K562 (cell line): ENCODE measurements around the gene IRF2BP2. TPM values are rescaled to one million over a fixed set of nuclear protein-coding genes. Genes with fewer than 3 reads are reported as not detected.

Experiments used
- CSDE1 ChIP-seq, 2 experiments: fragments of 450-650 bp; IDR thresholded peaks; 2 replicates each; pipeline ENCODE4 v1.6.1; 2016; ENCODE audit warnings: mild to moderate bottlenecking in 1 of 2
- polyA plus RNA-seq, 8 experiments: library from polyadenylated mRNA; depleted of rRNA in 4 of 8; stranded (reverse) in 5 of 8; unstranded in 3 of 8; fragments of >200 nt; fragmentation: Nextera tagmentation in 2 of 8; fragmentation: Illumina TruSeq in 1 of 8; extraction: Ambion mirVana in 2 of 8; extraction: Trizol in 1 of 8; gene quantifications; 2 replicates each; pipeline versions ENCODE4 v1.2.1 to v1.2.3, GENCODE V29; 2011 to 2014; ENCODE audit warnings: inconsistent platforms in 1 of 8, missing spikeins in 1 of 8
- total RNA-seq, 7 experiments: library from RNA; depleted of rRNA in 6 of 7; stranded (reverse); fragments of >200 nt in 6 of 7; fragmentation: Illumina TruSeq in 2 of 7; extraction: Trizol in 2 of 7; gene quantifications; 2 replicates each; pipeline versions ENCODE4 v1.2.1 to v1.2.3, GENCODE V29; 2011 to 2021; ENCODE audit warnings: low replicate concordance in 1 of 7
- TF ChIP-seq, protein P1 (sequence below): fragments of 450-650 bp; IDR thresholded peaks from 2 replicates; pipeline ENCODE4 v1.6.1; 2016; ENCODE audit warnings: low read depth
- TF ChIP-seq, protein P2 (sequence below): fragments of 450-650 bp; IDR thresholded peaks from 2 replicates; pipeline ENCODE4 v1.6.1; 2016; ENCODE audit warnings: borderline replicate concordance
- TF ChIP-seq, protein P3 (sequence below): fragments of 250-450 bp; sonication (Bioruptor Pico); IDR thresholded peaks from 2 replicates; pipeline ENCODE4 v1.4.0; 2020; ENCODE audit warnings: mild to moderate bottlenecking, moderate library complexity

The IRF2BP2 gene
- total and polyA plus RNA-seq, 9 of the 15 experiments (the other 6 are each of a cell fraction or from before 2014, with no cell fraction given), result 7.7 to 68.6 (median 22.1) TPM

DNA sequence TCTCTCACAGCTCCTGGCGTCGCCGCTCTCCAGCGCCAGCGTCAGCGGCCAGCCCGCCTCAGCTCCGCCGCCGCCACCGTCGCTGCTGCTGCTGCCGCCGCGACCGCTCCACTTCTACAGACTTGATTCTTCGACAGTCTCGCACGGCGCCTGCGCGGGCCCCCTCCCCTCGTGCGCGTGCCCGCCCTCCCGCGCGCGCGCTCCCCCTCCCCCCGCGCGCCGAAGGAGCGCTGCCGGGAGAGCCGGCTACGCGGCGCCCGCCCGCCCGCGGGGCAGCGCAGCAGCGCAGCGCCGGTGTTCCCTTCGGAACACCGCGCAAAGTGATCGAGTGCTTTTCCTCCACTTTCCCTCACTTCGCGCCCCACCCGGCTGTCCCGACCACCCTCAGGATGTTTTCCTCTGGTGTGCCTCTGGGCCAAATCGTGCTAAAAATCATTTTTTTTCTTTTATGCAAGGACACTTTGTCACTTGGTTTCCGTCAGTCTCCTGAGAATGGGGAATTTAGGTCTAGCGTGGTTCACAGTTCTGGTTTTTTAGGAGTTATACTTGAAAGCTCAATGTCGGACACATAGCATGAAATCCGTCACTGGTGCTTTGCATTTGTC is at the start of gene IRF2BP2 (continued):
- TF ChIP-seq, protein P1, sequence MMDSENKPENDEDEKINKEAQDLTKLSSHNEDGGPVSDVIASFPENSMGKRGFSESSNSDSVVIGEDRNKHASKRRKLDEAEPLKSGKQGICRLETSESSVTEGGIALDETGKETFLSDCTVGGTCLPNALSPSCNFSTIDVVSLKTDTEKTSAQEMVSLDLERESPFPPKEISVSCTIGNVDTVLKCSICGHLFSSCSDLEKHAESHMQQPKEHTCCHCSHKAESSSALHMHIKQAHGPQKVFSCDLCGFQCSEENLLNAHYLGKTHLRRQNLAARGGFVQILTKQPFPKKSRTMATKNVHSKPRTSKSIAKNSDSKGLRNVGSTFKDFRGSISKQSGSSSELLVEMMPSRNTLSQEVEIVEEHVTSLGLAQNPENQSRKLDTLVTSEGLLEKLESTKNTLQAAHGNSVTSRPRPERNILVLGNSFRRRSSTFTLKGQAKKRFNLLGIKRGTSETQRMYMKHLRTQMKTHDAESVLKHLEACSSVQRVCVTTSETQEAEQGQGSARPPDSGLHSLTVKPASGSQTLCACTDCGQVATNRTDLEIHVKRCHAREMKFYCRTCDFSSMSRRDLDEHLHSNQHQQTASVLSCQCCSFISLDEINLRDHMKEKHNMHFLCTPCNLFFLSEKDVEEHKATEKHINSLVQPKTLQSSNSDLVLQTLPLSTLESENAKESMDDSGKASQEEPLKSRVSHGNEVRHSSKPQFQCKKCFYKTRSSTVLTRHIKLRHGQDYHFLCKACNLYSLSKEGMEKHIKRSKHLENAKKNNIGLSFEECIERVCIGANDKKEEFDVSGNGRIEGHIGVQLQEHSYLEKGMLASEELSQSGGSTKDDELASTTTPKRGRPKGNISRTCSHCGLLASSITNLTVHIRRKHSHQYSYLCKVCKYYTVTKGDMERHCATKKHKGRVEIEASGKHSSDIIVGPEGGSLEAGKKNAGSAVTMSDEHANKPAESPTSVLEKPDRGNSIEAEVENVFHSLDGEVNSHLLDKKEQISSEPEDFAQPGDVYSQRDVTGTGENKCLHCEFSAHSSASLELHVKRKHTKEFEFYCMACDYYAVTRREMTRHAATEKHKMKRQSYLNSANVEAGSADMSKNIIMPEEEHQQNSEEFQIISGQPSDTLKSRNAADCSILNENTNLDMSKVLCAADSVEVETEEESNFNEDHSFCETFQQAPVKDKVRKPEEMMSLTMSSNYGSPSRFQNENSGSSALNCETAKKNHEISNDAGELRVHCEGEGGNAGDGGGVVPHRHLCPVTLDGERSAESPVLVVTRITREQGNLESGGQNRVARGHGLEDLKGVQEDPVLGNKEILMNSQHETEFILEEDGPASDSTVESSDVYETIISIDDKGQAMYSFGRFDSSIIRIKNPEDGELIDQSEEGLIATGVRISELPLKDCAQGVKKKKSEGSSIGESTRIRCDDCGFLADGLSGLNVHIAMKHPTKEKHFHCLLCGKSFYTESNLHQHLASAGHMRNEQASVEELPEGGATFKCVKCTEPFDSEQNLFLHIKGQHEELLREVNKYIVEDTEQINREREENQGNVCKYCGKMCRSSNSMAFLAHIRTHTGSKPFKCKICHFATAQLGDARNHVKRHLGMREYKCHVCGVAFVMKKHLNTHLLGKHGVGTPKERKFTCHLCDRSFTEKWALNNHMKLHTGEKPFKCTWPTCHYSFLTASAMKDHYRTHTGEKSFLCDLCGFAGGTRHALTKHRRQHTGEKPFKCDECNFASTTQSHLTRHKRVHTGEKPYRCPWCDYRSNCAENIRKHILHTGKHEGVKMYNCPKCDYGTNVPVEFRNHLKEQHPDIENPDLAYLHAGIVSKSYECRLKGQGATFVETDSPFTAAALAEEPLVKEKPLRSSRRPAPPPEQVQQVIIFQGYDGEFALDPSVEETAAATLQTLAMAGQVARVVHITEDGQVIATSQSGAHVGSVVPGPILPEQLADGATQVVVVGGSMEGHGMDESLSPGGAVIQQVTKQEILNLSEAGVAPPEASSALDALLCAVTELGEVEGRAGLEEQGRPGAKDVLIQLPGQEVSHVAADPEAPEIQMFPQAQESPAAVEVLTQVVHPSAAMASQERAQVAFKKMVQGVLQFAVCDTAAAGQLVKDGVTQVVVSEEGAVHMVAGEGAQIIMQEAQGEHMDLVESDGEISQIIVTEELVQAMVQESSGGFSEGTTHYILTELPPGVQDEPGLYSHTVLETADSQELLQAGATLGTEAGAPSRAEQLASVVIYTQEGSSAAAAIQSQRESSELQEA, result no peak
- TF ChIP-seq, protein P2, sequence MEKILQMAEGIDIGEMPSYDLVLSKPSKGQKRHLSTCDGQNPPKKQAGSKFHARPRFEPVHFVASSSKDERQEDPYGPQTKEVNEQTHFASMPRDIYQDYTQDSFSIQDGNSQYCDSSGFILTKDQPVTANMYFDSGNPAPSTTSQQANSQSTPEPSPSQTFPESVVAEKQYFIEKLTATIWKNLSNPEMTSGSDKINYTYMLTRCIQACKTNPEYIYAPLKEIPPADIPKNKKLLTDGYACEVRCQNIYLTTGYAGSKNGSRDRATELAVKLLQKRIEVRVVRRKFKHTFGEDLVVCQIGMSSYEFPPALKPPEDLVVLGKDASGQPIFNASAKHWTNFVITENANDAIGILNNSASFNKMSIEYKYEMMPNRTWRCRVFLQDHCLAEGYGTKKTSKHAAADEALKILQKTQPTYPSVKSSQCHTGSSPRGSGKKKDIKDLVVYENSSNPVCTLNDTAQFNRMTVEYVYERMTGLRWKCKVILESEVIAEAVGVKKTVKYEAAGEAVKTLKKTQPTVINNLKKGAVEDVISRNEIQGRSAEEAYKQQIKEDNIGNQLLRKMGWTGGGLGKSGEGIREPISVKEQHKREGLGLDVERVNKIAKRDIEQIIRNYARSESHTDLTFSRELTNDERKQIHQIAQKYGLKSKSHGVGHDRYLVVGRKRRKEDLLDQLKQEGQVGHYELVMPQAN, result no peak; the same call in 1 of the 2 replicates
- TF ChIP-seq CSDE1 (IDR thresholded peaks at IDR 0.05), result no peak
- TF ChIP-seq, protein P3, sequence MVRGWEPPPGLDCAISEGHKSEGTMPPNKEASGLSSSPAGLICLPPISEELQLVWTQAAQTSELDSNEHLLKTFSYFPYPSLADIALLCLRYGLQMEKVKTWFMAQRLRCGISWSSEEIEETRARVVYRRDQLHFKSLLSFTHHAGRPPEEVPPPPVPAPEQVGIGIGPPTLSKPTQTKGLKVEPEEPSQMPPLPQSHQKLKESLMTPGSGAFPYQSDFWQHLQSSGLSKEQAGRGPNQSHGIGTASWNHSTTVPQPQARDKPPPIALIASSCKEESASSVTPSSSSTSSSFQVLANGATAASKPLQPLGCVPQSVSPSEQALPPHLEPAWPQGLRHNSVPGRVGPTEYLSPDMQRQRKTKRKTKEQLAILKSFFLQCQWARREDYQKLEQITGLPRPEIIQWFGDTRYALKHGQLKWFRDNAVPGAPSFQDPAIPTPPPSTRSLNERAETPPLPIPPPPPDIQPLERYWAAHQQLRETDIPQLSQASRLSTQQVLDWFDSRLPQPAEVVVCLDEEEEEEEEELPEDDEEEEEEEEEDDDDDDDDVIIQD, result no peak
